ENCODE results near the gene TCEA2. TPM values are rescaled to one million over a fixed set of nuclear protein-coding genes. Genes with fewer than 3 reads are reported as not detected.

The TCEA2 gene
- total and polyA plus RNA-seq, 7 donors, result 2.1 to 50.5 (median 41.7) TPM

- Histone ChIP-seq H3K4me3 (no peak overlapping the region), H3K27me3 (no peaks in the 10 kb centered on the region), H3K4me1 (peaks cover 0 to 37% (median 22%) of the 10 kb centered on the region in 4 donors), H3K27ac (no peak overlapping the region), H3K36me3 (peaks cover 61 to 100% (median 72%) of the 10 kb centered on the region in 4 donors), H3K9me3 (no peaks in the 10 kb centered on the region)
- intact Hi-C loops (cut with DNase I), result no loop called here
- no peak for TF ChIP-seq POLR2AphosphoS5 (IDR thresholded peaks at IDR 0.05)
- no peak for TF ChIP-seq POLR2A (IDR thresholded peaks at IDR 0.05)
- TF ChIP-seq, protein P1, sequence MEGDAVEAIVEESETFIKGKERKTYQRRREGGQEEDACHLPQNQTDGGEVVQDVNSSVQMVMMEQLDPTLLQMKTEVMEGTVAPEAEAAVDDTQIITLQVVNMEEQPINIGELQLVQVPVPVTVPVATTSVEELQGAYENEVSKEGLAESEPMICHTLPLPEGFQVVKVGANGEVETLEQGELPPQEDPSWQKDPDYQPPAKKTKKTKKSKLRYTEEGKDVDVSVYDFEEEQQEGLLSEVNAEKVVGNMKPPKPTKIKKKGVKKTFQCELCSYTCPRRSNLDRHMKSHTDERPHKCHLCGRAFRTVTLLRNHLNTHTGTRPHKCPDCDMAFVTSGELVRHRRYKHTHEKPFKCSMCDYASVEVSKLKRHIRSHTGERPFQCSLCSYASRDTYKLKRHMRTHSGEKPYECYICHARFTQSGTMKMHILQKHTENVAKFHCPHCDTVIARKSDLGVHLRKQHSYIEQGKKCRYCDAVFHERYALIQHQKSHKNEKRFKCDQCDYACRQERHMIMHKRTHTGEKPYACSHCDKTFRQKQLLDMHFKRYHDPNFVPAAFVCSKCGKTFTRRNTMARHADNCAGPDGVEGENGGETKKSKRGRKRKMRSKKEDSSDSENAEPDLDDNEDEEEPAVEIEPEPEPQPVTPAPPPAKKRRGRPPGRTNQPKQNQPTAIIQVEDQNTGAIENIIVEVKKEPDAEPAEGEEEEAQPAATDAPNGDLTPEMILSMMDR (IDR thresholded peaks at IDR 0.05), result no peak
- TF ChIP-seq EP300 (IDR thresholded peaks at IDR 0.05), result no peak
- WGBS, 2 donors, result 29 to 76% methylated on average over 15 of the region's 15 CpGs
- no peak for DNase-seq
Observed at GRCh38 chr20:64023361-64024140, 39.4 kb upstream of the TCEA2 start.

DNA sequence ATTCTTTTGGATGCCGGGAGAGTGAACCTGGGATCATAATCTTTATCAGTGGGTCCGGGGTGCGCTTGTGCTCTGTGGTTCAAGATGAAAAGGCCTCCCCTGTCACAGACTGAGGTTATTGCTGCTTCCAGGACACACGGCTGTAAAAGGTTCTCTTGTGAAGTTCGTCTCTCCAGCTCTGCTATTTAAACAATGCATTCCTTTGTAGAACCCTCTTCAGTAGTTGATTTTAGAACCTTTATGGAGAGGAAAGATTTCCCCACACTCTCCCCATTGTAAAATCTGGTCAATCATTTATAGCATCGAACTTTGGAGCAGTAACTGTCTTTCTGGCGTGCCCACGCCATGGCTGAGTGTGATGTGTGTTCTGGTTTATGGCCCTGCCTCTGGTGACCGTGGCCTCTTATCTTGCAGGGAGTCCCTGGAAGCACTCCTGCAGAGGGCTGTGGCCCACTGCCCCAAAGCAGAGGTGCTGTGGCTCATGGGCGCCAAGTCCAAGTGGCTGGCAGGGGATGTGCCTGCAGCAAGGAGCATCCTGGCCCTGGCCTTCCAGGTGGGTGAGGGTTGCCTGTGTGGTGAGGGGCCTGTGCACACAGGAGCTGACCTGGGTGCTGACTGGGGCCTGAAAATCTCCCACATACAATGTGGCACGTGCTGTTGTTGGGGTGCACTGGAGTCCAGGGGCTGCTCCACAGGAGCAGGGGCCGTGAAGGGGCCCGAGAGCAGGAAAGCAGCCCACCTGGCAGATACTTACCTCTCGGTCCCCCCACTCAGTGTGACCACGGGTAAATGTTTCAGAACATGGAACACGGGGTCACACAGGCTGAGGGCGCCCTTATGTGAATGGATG, 38.6 kb upstream of the TCEA2 start:
- H3K27ac ChIP-seq, result no peak overlapping the region
- 41 to 81% methylated on average over 17 of the region's 17 CpGs for WGBS, 2 donors
- H3K4me3 ChIP-seq, result no peak overlapping the region
- no peaks in the 10 kb centered on the region for H3K9me3 ChIP-seq
- H3K27me3 ChIP-seq, result no peaks in the 10 kb centered on the region
- no peak for TF ChIP-seq POLR2AphosphoS5 (IDR thresholded peaks at IDR 0.05)
- DNase-seq, result no peak
- intact Hi-C loops (cut with DNase I), result no loop called here
- peaks cover 0 to 42% (median 24%) of the 10 kb centered on the region in 4 donors for H3K4me1 ChIP-seq
- H3K36me3 ChIP-seq, result peaks cover 60 to 100% (median 69%) of the 10 kb centered on the region in 4 donors

- no peak for TF ChIP-seq POLR2AphosphoS5 (IDR thresholded peaks at IDR 0.05)
- no peak for TF ChIP-seq POLR2A (IDR thresholded peaks at IDR 0.05)
- TF ChIP-seq, protein P1 (IDR thresholded peaks at IDR 0.05), result no peak
- no peak for TF ChIP-seq EP300 (IDR thresholded peaks at IDR 0.05)
- Histone ChIP-seq H3K9me3 (no peaks in the 10 kb centered on the region), H3K27ac (no peak overlapping the region), H3K27me3 (no peaks in the 10 kb centered on the region), H3K4me3 (no peak overlapping the region), H3K36me3 (peaks cover 65 to 100% (median 72%) of the 10 kb centered on the region in 4 donors), H3K4me1 (peaks cover 0 to 42% (median 24%) of the 10 kb centered on the region in 4 donors)
- intact Hi-C loops (cut with DNase I), result no loop called here
- WGBS, 2 donors, result 89 to 94% methylated on average over 18 of the region's 18 CpGs
- DNase-seq, result no peak
Observed at GRCh38 chr20:64025101-64025825, 37.7 kb upstream of the TCEA2 start.

GRCh38 chr20:64025826-64026412, 37.1 kb upstream of the TCEA2 start:
- intact Hi-C loops (cut with DNase I), result no loop called here
- no peaks in the 10 kb centered on the region for H3K27me3 ChIP-seq
- peaks cover 0 to 42% (median 24%) of the 10 kb centered on the region in 4 donors for H3K4me1 ChIP-seq
- DNase-seq, result no peak
- WGBS, 2 donors, result 92 to 95% methylated on average over 29 of the region's 29 CpGs
- H3K27ac ChIP-seq, result no peak overlapping the region
- H3K4me3 ChIP-seq, result no peak overlapping the region
- TF ChIP-seq, protein P1 (IDR thresholded peaks at IDR 0.05), result no peak
- TF ChIP-seq EP300 (IDR thresholded peaks at IDR 0.05) (no peak), POLR2A (IDR thresholded peaks at IDR 0.05) (no peak), POLR2AphosphoS5 (IDR thresholded peaks at IDR 0.05) (no peak)
- peaks cover 70 to 100% (median 75%) of the 10 kb centered on the region in 4 donors for H3K36me3 ChIP-seq
- H3K9me3 ChIP-seq, result no peaks in the 10 kb centered on the region

Measured in sigmoid colon (tissue), 7 donors.